Esophagus muscularis mucosa (tissue), 4 donors: ENCODE results near the gene CPT1C.

ENCODE experiments used
- CTCF ChIP-seq, 3 experiments: fragments of 200-600 bp in 2 of 3; fragments of 450-650 bp in 1 of 3; sonication (generic) in 2 of 3; IDR thresholded peaks; one replicate each; pipeline ENCODE4 v1.5.1; 2017 to 2019; ENCODE audit warnings: antibody characterized with exemption in 3 of 3, mild to moderate bottlenecking in 2 of 3, moderate library complexity in 1 of 3
- EP300 ChIP-seq: sonication (generic); formaldehyde crosslinking; IDR thresholded peaks from one replicate; pipeline ENCODE4 v1.6.1; 2017; ENCODE audit warnings: antibody characterized with exemption
- POLR2AphosphoS5 ChIP-seq, 2 donors: sonication (generic); formaldehyde crosslinking; IDR thresholded peaks; one replicate each; pipeline ENCODE4 v1.6.1; 2017; ENCODE audit warnings: antibody characterized with exemption in 2 of 2

- TF ChIP-seq CTCF (IDR thresholded peaks at IDR 0.05): no peak
- no peak for TF ChIP-seq POLR2AphosphoS5 (IDR thresholded peaks at IDR 0.05)
- no peak for TF ChIP-seq EP300
Observed at GRCh38 chr19:49652551-49653465, 38.1 kb upstream of the CPT1C start.
